H1 (cell line): ENCODE data around the gene SPACA7. TPM values are rescaled to one million over a fixed set of nuclear protein-coding genes. Genes with fewer than 3 reads are reported as not detected.

Experiments
- CBX5 ChIP-seq: fragments of 300-800, 300-1000 bp; sonication (generic); IDR thresholded peaks from 2 replicates; pipeline ENCODE4 v1.7.1; 2016; ENCODE audit warnings: antibody characterized with exemption, low read length, low read depth
- KDM1A ChIP-seq: fragments of 200-600, 300-600 bp; sonication (generic); IDR thresholded peaks from 2 replicates; pipeline ENCODE4 v1.7.1; 2016; ENCODE audit warnings: mild to moderate bottlenecking, low read length, borderline replicate concordance
- POLR2AphosphoS5 ChIP-seq: IDR thresholded peaks from 2 replicates; pipeline ENCODE4 v1.6.1; 2011; ENCODE audit warnings: low read depth, low read length
- TEAD4 ChIP-seq: IDR thresholded peaks from 2 replicates; pipeline ENCODE4 v1.6.1; 2012; ENCODE audit warnings: low read depth, low read length, inconsistent platforms, mixed read lengths
- polyA plus RNA-seq, 7 experiments: library from polyadenylated mRNA; depleted of rRNA in 3 of 7; stranded (reverse) in 5 of 7; unstranded in 2 of 7; fragments of >200 nt in 5 of 7; fragments of 200-250 nt in 2 of 7; gene quantifications; 1 replicate in 5 of 7; 2 replicates in 1 of 7; 4 replicates in 1 of 7; pipeline versions ENCODE4 v1.2.1 to v1.2.3, GENCODE V29; 2011 to 2013; ENCODE audit warnings: missing spikeins in 2 of 7, mixed read lengths in 2 of 7
- total RNA-seq: library from RNA; stranded (reverse); fragmentation: NEBNext Ultra II Directional; extraction: Animal tissue kit (Norgen Biotek cat#: 25700); gene quantifications from 2 replicates; pipeline ENCODE4 v1.2.1, GENCODE V29; 2021
- TF ChIP-seq, protein P1 (sequence below): fragments of 300-600 bp; sonication (generic); IDR thresholded peaks from 2 replicates; pipeline ENCODE4 v1.7.1; 2012; ENCODE audit warnings: low read length, moderate library complexity, mild to moderate bottlenecking, inconsistent platforms; ENCODE audit not compliant: insufficient replicate concordance
- TF ChIP-seq, protein P2 (sequence below), 3 experiments: IDR thresholded peaks; 1 replicate in 2 of 3; 2 replicates in 1 of 3; pipeline versions ENCODE4 v1.5.1 to v1.6.1; 2011; ENCODE audit warnings: low read length in 3 of 3, mild to moderate bottlenecking in 3 of 3, inconsistent platforms in 2 of 3, low read depth in 1 of 3, moderate library complexity in 1 of 3; ENCODE audit not compliant: insufficient read depth in 1 of 3; ENCODE audit errors: control extremely low read depth in 1 of 3

The SPACA7 gene
- total and polyA plus RNA-seq, 2 of the 8 experiments (the other 6 are each of a cell fraction or from before 2014, with no cell fraction given): not detected

DNA sequence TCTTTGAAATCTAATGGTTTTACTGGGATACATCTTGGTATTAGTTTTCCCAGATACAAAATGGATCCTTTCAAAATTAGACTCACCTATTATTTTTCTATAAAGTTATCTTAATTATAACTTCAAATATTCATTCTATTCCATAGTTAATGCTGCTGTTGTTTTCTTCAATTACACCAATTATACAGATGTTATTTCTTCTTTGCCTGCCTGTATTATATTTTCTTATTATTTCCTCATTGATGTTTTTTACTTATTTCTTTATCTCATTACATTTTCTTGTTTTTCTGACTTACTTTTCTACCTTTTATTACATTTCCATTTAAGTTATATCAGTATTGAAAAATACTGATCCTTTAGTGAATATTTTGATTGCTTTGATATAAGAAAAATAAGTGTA is 40.9 kb downstream of the SPACA7 start (continued):
- TF ChIP-seq, protein P1, sequence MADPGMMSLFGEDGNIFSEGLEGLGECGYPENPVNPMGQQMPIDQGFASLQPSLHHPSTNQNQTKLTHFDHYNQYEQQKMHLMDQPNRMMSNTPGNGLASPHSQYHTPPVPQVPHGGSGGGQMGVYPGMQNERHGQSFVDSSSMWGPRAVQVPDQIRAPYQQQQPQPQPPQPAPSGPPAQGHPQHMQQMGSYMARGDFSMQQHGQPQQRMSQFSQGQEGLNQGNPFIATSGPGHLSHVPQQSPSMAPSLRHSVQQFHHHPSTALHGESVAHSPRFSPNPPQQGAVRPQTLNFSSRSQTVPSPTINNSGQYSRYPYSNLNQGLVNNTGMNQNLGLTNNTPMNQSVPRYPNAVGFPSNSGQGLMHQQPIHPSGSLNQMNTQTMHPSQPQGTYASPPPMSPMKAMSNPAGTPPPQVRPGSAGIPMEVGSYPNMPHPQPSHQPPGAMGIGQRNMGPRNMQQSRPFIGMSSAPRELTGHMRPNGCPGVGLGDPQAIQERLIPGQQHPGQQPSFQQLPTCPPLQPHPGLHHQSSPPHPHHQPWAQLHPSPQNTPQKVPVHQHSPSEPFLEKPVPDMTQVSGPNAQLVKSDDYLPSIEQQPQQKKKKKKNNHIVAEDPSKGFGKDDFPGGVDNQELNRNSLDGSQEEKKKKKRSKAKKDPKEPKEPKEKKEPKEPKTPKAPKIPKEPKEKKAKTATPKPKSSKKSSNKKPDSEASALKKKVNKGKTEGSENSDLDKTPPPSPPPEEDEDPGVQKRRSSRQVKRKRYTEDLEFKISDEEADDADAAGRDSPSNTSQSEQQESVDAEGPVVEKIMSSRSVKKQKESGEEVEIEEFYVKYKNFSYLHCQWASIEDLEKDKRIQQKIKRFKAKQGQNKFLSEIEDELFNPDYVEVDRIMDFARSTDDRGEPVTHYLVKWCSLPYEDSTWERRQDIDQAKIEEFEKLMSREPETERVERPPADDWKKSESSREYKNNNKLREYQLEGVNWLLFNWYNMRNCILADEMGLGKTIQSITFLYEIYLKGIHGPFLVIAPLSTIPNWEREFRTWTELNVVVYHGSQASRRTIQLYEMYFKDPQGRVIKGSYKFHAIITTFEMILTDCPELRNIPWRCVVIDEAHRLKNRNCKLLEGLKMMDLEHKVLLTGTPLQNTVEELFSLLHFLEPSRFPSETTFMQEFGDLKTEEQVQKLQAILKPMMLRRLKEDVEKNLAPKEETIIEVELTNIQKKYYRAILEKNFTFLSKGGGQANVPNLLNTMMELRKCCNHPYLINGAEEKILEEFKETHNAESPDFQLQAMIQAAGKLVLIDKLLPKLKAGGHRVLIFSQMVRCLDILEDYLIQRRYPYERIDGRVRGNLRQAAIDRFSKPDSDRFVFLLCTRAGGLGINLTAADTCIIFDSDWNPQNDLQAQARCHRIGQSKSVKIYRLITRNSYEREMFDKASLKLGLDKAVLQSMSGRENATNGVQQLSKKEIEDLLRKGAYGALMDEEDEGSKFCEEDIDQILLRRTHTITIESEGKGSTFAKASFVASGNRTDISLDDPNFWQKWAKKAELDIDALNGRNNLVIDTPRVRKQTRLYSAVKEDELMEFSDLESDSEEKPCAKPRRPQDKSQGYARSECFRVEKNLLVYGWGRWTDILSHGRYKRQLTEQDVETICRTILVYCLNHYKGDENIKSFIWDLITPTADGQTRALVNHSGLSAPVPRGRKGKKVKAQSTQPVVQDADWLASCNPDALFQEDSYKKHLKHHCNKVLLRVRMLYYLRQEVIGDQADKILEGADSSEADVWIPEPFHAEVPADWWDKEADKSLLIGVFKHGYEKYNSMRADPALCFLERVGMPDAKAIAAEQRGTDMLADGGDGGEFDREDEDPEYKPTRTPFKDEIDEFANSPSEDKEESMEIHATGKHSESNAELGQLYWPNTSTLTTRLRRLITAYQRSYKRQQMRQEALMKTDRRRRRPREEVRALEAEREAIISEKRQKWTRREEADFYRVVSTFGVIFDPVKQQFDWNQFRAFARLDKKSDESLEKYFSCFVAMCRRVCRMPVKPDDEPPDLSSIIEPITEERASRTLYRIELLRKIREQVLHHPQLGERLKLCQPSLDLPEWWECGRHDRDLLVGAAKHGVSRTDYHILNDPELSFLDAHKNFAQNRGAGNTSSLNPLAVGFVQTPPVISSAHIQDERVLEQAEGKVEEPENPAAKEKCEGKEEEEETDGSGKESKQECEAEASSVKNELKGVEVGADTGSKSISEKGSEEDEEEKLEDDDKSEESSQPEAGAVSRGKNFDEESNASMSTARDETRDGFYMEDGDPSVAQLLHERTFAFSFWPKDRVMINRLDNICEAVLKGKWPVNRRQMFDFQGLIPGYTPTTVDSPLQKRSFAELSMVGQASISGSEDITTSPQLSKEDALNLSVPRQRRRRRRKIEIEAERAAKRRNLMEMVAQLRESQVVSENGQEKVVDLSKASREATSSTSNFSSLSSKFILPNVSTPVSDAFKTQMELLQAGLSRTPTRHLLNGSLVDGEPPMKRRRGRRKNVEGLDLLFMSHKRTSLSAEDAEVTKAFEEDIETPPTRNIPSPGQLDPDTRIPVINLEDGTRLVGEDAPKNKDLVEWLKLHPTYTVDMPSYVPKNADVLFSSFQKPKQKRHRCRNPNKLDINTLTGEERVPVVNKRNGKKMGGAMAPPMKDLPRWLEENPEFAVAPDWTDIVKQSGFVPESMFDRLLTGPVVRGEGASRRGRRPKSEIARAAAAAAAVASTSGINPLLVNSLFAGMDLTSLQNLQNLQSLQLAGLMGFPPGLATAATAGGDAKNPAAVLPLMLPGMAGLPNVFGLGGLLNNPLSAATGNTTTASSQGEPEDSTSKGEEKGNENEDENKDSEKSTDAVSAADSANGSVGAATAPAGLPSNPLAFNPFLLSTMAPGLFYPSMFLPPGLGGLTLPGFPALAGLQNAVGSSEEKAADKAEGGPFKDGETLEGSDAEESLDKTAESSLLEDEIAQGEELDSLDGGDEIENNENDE: no peak
- TF ChIP-seq, protein P2, sequence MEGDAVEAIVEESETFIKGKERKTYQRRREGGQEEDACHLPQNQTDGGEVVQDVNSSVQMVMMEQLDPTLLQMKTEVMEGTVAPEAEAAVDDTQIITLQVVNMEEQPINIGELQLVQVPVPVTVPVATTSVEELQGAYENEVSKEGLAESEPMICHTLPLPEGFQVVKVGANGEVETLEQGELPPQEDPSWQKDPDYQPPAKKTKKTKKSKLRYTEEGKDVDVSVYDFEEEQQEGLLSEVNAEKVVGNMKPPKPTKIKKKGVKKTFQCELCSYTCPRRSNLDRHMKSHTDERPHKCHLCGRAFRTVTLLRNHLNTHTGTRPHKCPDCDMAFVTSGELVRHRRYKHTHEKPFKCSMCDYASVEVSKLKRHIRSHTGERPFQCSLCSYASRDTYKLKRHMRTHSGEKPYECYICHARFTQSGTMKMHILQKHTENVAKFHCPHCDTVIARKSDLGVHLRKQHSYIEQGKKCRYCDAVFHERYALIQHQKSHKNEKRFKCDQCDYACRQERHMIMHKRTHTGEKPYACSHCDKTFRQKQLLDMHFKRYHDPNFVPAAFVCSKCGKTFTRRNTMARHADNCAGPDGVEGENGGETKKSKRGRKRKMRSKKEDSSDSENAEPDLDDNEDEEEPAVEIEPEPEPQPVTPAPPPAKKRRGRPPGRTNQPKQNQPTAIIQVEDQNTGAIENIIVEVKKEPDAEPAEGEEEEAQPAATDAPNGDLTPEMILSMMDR (IDR thresholded peaks at IDR 0.05; ENCODE audit: control extremely low read depth in 1 of 3, insufficient read depth in 1 of 3, low read depth in 1 of 3, low read length in 3 of 3): no peak
- TF ChIP-seq TEAD4 (no peak), CBX5 (no peak), POLR2AphosphoS5 (no peak), KDM1A (no peak)
